ENCODE results near the gene ATG4B. TPM values are rescaled to one million over a fixed set of nuclear protein-coding genes. Genes with fewer than 3 reads are reported as not detected.

The ATG4B gene
- total and polyA plus RNA-seq, 2 of the 8 experiments (the other 6 are each of a cell fraction or from before 2014, with no cell fraction given): 103 to 155 TPM

DNA sequence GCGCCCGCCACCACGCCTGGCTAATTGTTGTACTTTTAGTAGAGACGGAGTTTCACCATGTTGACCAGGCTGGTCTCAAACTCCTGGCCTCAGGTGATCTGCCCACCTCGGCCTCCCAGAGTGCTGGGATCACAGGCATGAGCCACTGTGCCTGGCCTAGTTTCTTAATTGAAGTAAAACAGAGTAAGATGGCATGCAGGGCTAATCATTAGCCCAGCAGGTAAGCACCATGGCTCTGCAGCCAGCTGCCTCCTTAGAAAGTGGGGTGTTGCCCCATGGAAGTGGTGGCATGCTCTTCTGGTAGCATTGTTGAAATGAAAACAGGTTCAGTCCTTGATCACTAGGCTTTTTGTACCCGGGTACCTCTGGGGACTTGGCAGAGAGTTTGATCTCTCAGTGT lies 12.4 kb downstream of the ATG4B start:
- peak overlapping the region; percentile 36 to 38; a peak in 3 of 4 replicates for H3K4me2 ChIP-seq (ENCODE audit: insufficient read depth in 1 of 2, low read depth in 2 of 2, low read length in 2 of 2)
- CTCF ChIA-PET (ENCODE audit: partially characterized antibody): interaction anchor here (3.2 kb wide), 1 partner anchor 9 kb away, joined by 29 read pairs; no protein-coding TSS in a partner anchor
- H3K23ac ChIP-seq (ENCODE audit: insufficient read length): no peak overlapping the region
- no peak for TF ChIP-seq YY1 (IDR thresholded peaks at IDR 0.05; ENCODE audit: low read depth, low read length)
- TF ChIP-seq CBX8 (IDR thresholded peaks at IDR 0.05; ENCODE audit: borderline replicate concordance, low read depth, low read length): no peak
- TF ChIP-seq RBBP5 (IDR thresholded peaks at IDR 0.05; ENCODE audit: borderline replicate concordance, low read depth, low read length): no peak
- TF ChIP-seq, protein P1, sequence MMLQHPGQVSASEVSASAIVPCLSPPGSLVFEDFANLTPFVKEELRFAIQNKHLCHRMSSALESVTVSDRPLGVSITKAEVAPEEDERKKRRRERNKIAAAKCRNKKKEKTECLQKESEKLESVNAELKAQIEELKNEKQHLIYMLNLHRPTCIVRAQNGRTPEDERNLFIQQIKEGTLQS (IDR thresholded peaks at IDR 0.05; ENCODE audit: insufficient read depth, low read depth, low read length): no peak
- no peak for TF ChIP-seq RXRA (IDR thresholded peaks at IDR 0.05; ENCODE audit: insufficient read depth, low read depth, low read length)
- no peak for TF ChIP-seq EGR1 (IDR thresholded peaks at IDR 0.05; ENCODE audit: borderline replicate concordance, low read depth, low read length)
- TF ChIP-seq, protein P2, sequence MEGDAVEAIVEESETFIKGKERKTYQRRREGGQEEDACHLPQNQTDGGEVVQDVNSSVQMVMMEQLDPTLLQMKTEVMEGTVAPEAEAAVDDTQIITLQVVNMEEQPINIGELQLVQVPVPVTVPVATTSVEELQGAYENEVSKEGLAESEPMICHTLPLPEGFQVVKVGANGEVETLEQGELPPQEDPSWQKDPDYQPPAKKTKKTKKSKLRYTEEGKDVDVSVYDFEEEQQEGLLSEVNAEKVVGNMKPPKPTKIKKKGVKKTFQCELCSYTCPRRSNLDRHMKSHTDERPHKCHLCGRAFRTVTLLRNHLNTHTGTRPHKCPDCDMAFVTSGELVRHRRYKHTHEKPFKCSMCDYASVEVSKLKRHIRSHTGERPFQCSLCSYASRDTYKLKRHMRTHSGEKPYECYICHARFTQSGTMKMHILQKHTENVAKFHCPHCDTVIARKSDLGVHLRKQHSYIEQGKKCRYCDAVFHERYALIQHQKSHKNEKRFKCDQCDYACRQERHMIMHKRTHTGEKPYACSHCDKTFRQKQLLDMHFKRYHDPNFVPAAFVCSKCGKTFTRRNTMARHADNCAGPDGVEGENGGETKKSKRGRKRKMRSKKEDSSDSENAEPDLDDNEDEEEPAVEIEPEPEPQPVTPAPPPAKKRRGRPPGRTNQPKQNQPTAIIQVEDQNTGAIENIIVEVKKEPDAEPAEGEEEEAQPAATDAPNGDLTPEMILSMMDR (IDR thresholded peaks at IDR 0.05; ENCODE audit: control extremely low read depth in 1 of 3, insufficient read depth in 1 of 3, low read depth in 1 of 3, low read length in 3 of 3): no peak
- TF ChIP-seq USF2 (IDR thresholded peaks at IDR 0.05; ENCODE audit: low read length): no peak
- no peak for TF ChIP-seq CHD1 (IDR thresholded peaks at IDR 0.05; ENCODE audit: low read depth, low read length)

More for the DNA sequence above, 12.4 kb downstream of the ATG4B start:
- peaks cover 17% of the 10 kb centered on the region for H3K79me1 ChIP-seq (ENCODE audit: low read depth, low read length)
- H3K79me2 ChIP-seq (ENCODE audit: control insufficient read depth in 1 of 2, insufficient read depth in 2 of 2, low read length in 2 of 2): peaks cover 17 to 64% of the 10 kb centered on the region in 2 experiments
- no peak overlapping the region for H2BK120ac ChIP-seq (replicated peaks; ENCODE audit: low read depth, low read length)
- H3K23me2 ChIP-seq (ENCODE audit: low read depth, low read length): no peaks in the 10 kb centered on the region
- no peaks in the 10 kb centered on the region for H3K9me3 ChIP-seq (ENCODE audit: insufficient read depth in 2 of 2, low read depth in 1 of 2, low read length in 1 of 2)
- no peak overlapping the region for H3K4ac ChIP-seq (replicated peaks; ENCODE audit: insufficient read length, low read depth, low read length)
- no peak overlapping the region for H2AFZ ChIP-seq (ENCODE audit: low read length)
- FAIRE-seq (no peak), DNase-seq (ENCODE audit: low read depth in 1 of 2, low spot score in 2 of 2) (no peak)
- no peak overlapping the region for H3K14ac ChIP-seq (ENCODE audit: insufficient read length)
- peaks cover 2 to 11% (median 4%) of the 10 kb centered on the region in 4 experiments for H3K4me1 ChIP-seq (replicated peaks in 1 of 4; ENCODE audit: control insufficient read depth in 3 of 4, insufficient read depth in 4 of 4, low read length in 3 of 4)
- no peak overlapping the region for H2BK12ac ChIP-seq (ENCODE audit: low read depth, low read length)
- H3K56ac ChIP-seq (replicated peaks; ENCODE audit: insufficient read length, low read depth, low read length): no peak overlapping the region
- H2BK5ac ChIP-seq (ENCODE audit: low read depth, low read length): no peak overlapping the region; the same call in 1 of the 2 replicates
- POLR2A ChIA-PET (ENCODE audit: partially characterized antibody): interaction anchor here (1.8 to 2.2 kb wide), 2 partner anchors 12 to 20 kb away, joined by 6 read pairs; partner anchors contain the start of gene ATG4B
- H3K18ac ChIP-seq (ENCODE audit: extremely low read depth, low read length): no peak overlapping the region
- no peak overlapping the region for H2BK20ac ChIP-seq (ENCODE audit: low read length)
- H2AK5ac ChIP-seq (ENCODE audit: low read depth, low read length): no peak overlapping the region
- no peaks in the 10 kb centered on the region for H3K27me3 ChIP-seq (replicated peaks in 1 of 4; ENCODE audit: control insufficient read depth in 3 of 4, extremely low read depth in 1 of 4, insufficient read depth in 3 of 4, low read length in 3 of 4)
- H3K36me3 ChIP-seq (ENCODE audit: control insufficient read depth in 2 of 4, insufficient read depth in 4 of 4, low read length in 3 of 4): peaks cover 4 to 29% (median 13%) of the 10 kb centered on the region in 4 experiments; a peak in 7 of 8 replicates
- H3K27ac ChIP-seq (ENCODE audit: low read depth, low read length): no peak overlapping the region
- H3K4me3 ChIP-seq (ENCODE audit: extremely low read depth in 1 of 4, insufficient read depth in 2 of 4, low read depth in 3 of 4, low read length in 4 of 4): no peak overlapping the region
- H3K9ac ChIP-seq (replicated peaks in 1 of 4; ENCODE audit: extremely low read depth in 1 of 4, low read depth in 3 of 4, low read length in 3 of 4): no peak overlapping the region; a peak in 1 of 7 replicates
- H4K8ac ChIP-seq (ENCODE audit: extremely low read depth, insufficient read depth, low read length): no peak overlapping the region
- no peak overlapping the region for H4K91ac ChIP-seq (replicated peaks; ENCODE audit: insufficient read length, low read length)
- no peak overlapping the region for H4K5ac ChIP-seq (ENCODE audit: insufficient read length, low read depth, low read length)
- peaks cover 31 to 33% of the 10 kb centered on the region in 2 experiments for H4K20me1 ChIP-seq (replicated peaks in 1 of 2; ENCODE audit: control insufficient read depth in 1 of 2, insufficient read depth in 2 of 2, low read length in 2 of 2)
- 93% methylated on average over 6 of the region's 6 CpGs; no CpG with 5 or more reads in 1 of the 2 experiments for WGBS, 2 experiments (ENCODE audit: extremely low coverage in 1 of 2, insufficient coverage in 1 of 2, insufficient read length in 1 of 2, insufficient replicate concordance in 2 of 2, low coverage in 1 of 2, low lambda C conversion rate in 2 of 2, missing lambda C conversion rate in 1 of 2)
- no peak overlapping the region for H2BK15ac ChIP-seq (ENCODE audit: low read length)

All from H1 (cell line).